Activated naive CD8-positive, alpha-beta T cell treated with anti-CD3 and anti-CD28 coated beads, Interleukin-2, amount 10 ng/mL, durations not matched to agents 7 days and 5 days (primary cell): ENCODE results near the gene YWHAE. TPM values are rescaled to one million over a fixed set of nuclear protein-coding genes. Genes with fewer than 3 reads are reported as not detected.
A peak's percentile ranks its signal among the peaks of the same experiment; 100 is the strongest.
"Not testable (repeated sequence)": the region's sequence is repeated elsewhere in the genome, so short reads cannot be mapped to it uniquely, and the experiment has no call there.

Source experiments
- ATAC-seq: fragments of 150-1000 bp; cut with Tn5 transposase; one replicate; pipeline ENCODE4 v1.10.0; 2021; ENCODE audit warnings: low read depth, moderate library complexity
- POLR2A ChIA-PET: fragments of 350-600 bp; sonication (Branson Sonifier 250); formaldehyde crosslinking; loops from one replicate; lab custom pipeline; 2021; ENCODE audit warnings: antibody characterized with exemption; lab: Charles Lee
- DNase-seq: peaks from one replicate; pipeline ENCODE4 v3.0.0; 2021
- H3K27ac Mint-ChIP-seq: one replicate; pipeline ENCODE4 v1.8.0; 2022; ENCODE audit warnings: mild to moderate bottlenecking, mixed read lengths
- H3K27me3 Mint-ChIP-seq: one replicate; pipeline ENCODE4 v1.8.0; 2022; ENCODE audit warnings: mild to moderate bottlenecking, moderate library complexity, mixed read lengths
- H3K36me3 Mint-ChIP-seq: one replicate; pipeline ENCODE4 v1.8.0; 2021; ENCODE audit warnings: mild to moderate bottlenecking, mixed read lengths
- H3K4me1 Mint-ChIP-seq: one replicate; pipeline ENCODE4 v1.8.0; 2021; ENCODE audit warnings: mixed read lengths
- H3K4me3 Mint-ChIP-seq: one replicate; pipeline ENCODE4 v1.8.0; 2022; ENCODE audit warnings: mild to moderate bottlenecking, moderate library complexity, mixed read lengths
- H3K9me3 Mint-ChIP-seq: one replicate; pipeline ENCODE4 v1.8.0; 2021; ENCODE audit warnings: mixed read lengths
- total RNA-seq, 2 experiments: library from RNA; stranded (reverse); gene quantifications; one replicate each; pipeline ENCODE4 v1.2.3, GENCODE V29; 2021

Gene YWHAE
- total RNA-seq, 2 experiments from 2014 or later: 272 to 287 TPM

DNA sequence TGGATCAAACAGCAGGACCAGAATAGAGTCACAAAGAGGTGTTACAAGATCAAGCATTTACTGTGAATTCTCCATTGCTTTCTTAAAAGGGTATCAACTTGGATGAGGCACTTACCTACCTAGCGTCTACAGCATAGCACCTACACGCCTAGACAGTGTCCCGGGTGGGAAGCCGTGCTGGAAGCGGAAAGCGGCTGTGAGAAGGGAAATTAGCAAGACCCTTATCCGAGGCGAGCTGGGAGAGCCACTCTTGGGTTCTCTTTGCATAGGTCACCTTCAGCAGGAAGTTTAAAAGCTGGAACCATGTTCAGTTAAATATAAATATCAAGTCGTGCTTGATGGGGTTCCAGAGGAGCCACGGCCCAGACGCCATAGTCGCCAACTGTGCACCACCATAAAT is 74.3 kb downstream of the YWHAE start:
- Mint-ChIP-seq H3K36me3 (no peaks in the 10 kb centered on the region), H3K27me3 (peaks cover 25% of the 10 kb centered on the region), H3K4me3 (no peak overlapping the region), H3K4me1 (no peaks in the 10 kb centered on the region), H3K9me3 (no peaks in the 10 kb centered on the region), H3K27ac (no peak overlapping the region)
- ATAC-seq (no peak), DNase-seq (no peak)
- POLR2A ChIA-PET: interaction anchor here (0.6 kb wide), 1 partner anchor 28 kb away, joined by 3 read pairs; no protein-coding TSS in a partner anchor

DNA sequence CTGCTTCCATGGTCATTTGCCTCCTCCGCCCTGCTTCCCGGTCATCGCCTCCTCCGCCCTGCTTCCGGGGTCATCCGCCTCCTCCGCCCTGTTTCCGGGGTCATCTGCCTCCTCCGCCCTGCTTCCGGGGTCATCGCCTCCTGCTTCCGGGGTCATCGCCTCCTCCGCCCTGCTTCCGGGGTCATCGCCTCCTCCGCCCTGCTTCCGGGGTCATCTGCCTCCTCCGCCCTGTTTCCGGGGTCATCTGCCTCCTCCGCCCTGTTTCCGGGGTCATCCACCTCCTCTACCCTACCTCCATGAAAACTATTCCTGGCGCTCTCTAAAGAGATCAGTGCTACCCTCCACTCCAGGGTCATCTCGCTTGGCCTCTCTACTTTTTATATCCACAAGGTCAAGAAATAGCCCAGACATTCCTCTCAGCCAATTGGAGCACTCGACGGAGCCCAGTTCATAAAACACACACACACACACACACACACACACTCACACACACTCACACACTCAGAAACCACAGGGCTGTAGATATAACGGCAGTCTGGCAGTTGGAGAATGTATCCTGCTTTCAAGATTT is 75.7 kb downstream of the YWHAE start:
- Mint-ChIP-seq H3K36me3 (no peaks in the 10 kb centered on the region), H3K9me3 (no peaks in the 10 kb centered on the region), H3K27ac (no peak overlapping the region), H3K4me3 (no peak overlapping the region), H3K4me1 (no peaks in the 10 kb centered on the region), H3K27me3 (peaks cover 25% of the 10 kb centered on the region)
- POLR2A ChIA-PET: no interaction called here
- no peak for DNase-seq
- no peak for ATAC-seq

DNA sequence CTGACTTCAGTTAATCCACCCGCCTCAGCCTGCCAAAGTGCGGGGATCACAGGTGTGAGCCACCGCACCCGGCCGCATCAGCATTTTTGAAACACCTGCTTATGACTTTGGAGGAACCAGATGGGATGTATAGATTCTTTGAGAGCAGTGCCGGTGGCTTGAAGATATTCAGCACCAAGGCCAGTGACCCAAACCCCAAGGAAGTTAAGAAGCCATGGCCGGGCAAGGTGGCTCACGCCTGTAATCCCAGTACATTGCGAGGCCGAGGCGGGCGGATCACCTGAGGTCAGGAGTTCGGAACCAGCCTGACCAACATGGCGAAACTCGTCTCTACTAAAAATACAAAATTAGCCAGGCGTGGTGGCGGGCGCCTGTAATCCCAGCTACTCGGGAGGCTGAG is 76.7 kb downstream of the YWHAE start:
- H3K27me3 Mint-ChIP-seq: peaks cover 25% of the 10 kb centered on the region
- no peaks in the 10 kb centered on the region for H3K9me3 Mint-ChIP-seq
- H3K4me1 Mint-ChIP-seq: no peaks in the 10 kb centered on the region
- H3K4me3 Mint-ChIP-seq: no peak overlapping the region
- no peaks in the 10 kb centered on the region for H3K36me3 Mint-ChIP-seq
- no peak overlapping the region for H3K27ac Mint-ChIP-seq
- ATAC-seq (no peak), DNase-seq (no peak)
- POLR2A ChIA-PET: no interaction called here

DNA sequence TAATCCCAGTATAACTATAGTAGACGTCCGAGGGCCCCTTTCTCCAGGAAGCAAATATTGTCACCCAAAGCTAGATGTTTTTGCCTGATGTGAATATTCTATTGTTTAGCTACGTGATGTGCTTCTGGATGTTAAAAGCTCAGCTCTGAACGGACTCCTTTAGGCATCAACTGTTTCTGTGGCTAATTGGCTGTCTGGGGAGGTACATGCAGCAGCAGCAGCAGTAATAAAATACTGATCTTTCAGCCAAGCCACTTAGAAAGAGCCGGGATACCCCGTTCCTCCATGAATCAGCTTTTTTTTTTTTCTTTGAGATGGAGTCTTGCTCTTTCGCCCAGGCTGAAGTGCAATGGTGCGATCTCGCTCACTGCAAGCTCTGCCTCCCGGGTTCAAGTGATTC is 77.5 kb downstream of the YWHAE start:
- Mint-ChIP-seq H3K4me3 (no peak overlapping the region), H3K27me3 (peaks cover 25% of the 10 kb centered on the region), H3K4me1 (no peaks in the 10 kb centered on the region), H3K9me3 (no peaks in the 10 kb centered on the region), H3K36me3 (no peaks in the 10 kb centered on the region), H3K27ac (no peak overlapping the region)
- POLR2A ChIA-PET: no interaction called here
- ATAC-seq: no peak
- no peak for DNase-seq

DNA sequence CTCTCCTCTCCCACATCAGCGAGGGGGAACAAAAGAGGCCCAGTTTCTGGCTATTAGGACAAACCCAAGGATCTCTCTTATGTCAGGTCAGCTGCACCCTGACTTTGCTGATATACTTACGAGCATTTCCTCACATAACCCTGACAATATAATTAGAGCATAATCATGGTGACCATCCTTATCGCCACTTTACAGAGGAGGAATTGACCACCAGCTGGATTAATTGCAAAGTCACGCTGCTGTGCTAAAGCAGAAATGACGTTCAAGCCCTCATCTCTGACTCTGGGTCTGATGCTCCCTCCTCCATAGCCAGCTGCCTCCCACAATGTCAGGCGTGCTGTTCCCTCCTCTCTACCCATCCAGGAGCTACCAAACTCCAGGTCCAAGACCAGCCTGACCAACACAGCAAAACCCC is 78.0 kb downstream of the YWHAE start:
- no peak for ATAC-seq
- Mint-ChIP-seq H3K27me3 (peaks cover 25% of the 10 kb centered on the region), H3K9me3 (no peaks in the 10 kb centered on the region), H3K27ac (no peak overlapping the region), H3K4me1 (no peaks in the 10 kb centered on the region), H3K36me3 (no peaks in the 10 kb centered on the region), H3K4me3 (no peak overlapping the region)
- POLR2A ChIA-PET: interaction anchor here (1.2 kb wide), 1 partner anchor 28 kb away, joined by 3 read pairs; no protein-coding TSS in a partner anchor
- no peak for DNase-seq

DNA sequence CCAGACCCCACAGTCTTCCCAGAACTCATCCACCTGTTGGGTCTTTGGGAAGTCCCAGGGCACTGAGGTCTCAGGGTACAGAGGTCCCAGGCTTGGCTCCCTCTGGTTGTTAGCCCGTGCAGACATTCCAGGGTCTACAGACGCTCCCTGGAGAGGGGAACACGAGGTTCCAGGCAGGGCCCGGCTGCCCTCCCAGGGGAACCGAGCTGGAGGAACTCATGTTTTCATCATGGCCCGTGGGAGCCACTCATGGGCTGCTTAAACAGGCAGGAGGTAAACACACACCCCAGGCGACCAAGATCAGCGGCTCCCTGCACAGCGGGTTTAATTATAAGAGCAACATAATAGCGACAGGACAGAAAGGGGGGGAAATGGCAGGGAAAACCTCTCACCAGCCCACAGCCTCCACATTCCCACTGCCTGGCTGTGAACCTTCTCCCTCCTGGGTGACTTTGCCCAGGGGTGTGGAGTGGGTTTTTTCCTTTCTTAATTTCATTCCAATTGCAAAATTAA is 84.1 kb downstream of the YWHAE start:
- H3K9me3 Mint-ChIP-seq: no peaks in the 10 kb centered on the region
- ATAC-seq (no peak), DNase-seq (no peak)
- peaks cover 17% of the 10 kb centered on the region for H3K27me3 Mint-ChIP-seq
- H3K4me1 Mint-ChIP-seq: no peaks in the 10 kb centered on the region
- no peaks in the 10 kb centered on the region for H3K36me3 Mint-ChIP-seq
- no peak overlapping the region for H3K27ac Mint-ChIP-seq
- no peak overlapping the region for H3K4me3 Mint-ChIP-seq
- POLR2A ChIA-PET: no interaction called here

DNA sequence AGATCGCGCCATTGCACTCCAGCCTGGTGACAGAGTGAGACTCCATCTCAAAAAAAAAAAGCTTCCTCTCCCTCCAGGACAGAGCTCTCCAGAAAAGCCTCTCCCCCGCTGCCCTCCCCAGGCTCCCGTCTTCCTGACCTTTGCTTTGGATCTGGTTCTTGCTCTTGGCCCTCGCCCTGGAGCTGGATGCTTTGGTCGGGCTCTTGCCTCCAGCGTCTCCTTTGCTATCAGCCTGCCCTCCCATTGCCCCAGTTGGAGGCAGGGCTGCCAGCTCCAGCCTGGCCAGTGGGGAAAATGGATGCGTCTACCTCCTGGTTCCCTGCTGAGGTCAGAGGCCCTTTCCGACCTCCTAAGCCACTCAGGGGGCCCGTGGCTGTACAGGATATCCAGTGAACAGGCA is 84.6 kb downstream of the YWHAE start:
- ATAC-seq (no peak), DNase-seq (no peak)
- H3K4me1 Mint-ChIP-seq: no peaks in the 10 kb centered on the region
- POLR2A ChIA-PET: no interaction called here
- peaks cover 15% of the 10 kb centered on the region for H3K27me3 Mint-ChIP-seq
- H3K9me3 Mint-ChIP-seq: no peaks in the 10 kb centered on the region
- no peak overlapping the region for H3K27ac Mint-ChIP-seq
- H3K36me3 Mint-ChIP-seq: no peaks in the 10 kb centered on the region
- no peak overlapping the region for H3K4me3 Mint-ChIP-seq

DNA sequence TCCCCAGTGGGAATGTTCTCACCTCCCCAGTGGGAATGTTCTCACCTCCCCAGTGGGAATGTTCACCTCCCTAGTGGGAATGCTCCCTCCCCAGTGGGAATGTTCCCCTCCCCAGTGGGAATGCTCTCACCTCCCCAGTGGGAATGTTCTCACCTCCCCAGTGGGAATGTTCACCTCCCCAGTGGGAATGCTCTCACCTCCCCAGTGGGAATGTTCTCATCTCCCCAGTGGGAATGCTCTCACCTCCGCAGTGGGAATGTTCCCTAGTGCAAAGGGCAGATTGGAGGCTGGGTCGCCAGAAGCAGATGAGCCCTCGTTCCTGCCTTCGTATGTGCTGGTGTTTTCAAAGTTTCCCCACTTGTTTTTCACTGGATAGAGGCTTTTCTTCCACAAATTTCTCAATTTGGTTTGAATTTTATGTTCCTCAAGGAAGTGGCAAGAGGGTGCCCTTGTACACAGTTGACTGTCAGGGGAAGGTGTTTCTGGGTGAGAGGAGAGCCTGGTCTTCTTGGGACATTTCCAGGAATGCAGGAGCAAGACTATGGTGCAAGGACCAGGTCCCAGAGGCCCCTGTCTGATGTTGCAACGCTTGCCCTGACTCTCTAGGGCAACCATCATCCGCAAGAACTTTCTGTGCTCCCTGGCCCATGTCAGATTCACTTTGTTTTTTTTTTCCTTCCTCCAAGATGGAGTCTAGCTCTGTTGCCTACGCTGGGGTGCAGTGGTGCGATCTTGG is 86.6 kb downstream of the YWHAE start:
- POLR2A ChIA-PET: no interaction called here
- Mint-ChIP-seq H3K27ac (no peak overlapping the region), H3K27me3 (peaks cover 12% of the 10 kb centered on the region), H3K4me1 (no peaks in the 10 kb centered on the region), H3K36me3 (no peaks in the 10 kb centered on the region), H3K9me3 (no peaks in the 10 kb centered on the region), H3K4me3 (no peak overlapping the region)
- DNase-seq (no peak), ATAC-seq (no peak)

DNA sequence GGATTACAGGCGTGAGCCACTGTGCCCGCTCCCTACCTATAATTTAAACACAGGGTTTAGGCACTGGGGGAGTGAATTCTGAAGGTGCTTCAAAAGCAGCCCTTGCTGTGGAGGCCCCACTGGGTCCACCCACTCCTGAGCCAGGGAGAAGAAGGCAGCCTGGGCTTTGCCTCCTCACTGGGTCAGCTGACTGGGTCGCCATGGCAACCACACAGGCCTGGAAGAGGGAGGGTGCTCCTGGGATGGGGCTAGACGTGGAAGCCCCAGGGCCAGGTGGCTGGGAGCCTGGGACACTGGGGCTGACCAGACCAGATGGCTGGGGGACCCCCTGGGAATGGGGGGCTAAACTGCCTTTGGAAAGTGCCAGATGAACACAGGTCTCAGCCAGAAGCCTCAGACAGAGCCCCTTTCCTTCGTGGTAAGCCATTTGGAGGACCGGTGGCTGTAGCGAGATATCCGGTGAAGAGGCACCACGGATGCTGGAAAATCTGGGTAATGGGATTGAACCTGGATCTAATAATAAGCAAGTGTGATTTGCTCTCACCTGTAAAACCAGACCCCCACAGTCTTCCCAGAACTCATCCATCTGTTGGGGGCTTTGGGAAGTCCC is 87.7 kb downstream of the YWHAE start:
- POLR2A ChIA-PET: no interaction called here
- DNase-seq: no peak
- H3K27me3 Mint-ChIP-seq: peaks cover 17% of the 10 kb centered on the region

DNA sequence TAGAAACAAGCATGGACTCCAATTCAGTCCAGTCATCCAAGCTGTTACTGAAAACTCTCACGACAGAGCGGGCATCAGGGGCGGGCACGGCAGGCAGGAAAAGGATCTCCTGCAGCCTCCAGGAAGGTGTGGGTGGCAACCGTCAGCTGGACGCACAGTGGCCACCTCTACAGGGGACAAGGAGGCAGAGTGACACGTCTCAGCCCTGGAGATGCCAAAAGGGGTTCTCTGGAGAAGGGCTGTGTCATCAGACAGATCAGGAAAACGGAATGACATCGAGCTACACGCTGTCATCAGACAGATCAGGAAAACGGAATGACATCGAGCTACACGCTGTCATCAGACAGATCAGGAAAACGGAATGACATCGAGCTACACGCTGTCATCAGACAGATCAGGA is 92.2 kb downstream of the YWHAE start:
- not testable (repeated sequence) for ATAC-seq, H3K4me1 Mint-ChIP-seq, H3K27ac Mint-ChIP-seq, H3K9me3 Mint-ChIP-seq, H3K4me3 Mint-ChIP-seq, H3K36me3 Mint-ChIP-seq, DNase-seq
- peaks cover 22% of the 10 kb centered on the region for H3K27me3 Mint-ChIP-seq
- POLR2A ChIA-PET: interaction anchor here (0.8 kb wide), 1 partner anchor 531 kb away, joined by 3 read pairs; no protein-coding TSS in a partner anchor

More for the DNA sequence above, 87.7 kb downstream of the YWHAE start:
- Mint-ChIP-seq H3K4me3 (no peak overlapping the region), H3K4me1 (no peaks in the 10 kb centered on the region), H3K36me3 (no peaks in the 10 kb centered on the region), H3K27ac (no peak overlapping the region), H3K9me3 (no peaks in the 10 kb centered on the region)
- ATAC-seq: peak; percentile 36

DNA sequence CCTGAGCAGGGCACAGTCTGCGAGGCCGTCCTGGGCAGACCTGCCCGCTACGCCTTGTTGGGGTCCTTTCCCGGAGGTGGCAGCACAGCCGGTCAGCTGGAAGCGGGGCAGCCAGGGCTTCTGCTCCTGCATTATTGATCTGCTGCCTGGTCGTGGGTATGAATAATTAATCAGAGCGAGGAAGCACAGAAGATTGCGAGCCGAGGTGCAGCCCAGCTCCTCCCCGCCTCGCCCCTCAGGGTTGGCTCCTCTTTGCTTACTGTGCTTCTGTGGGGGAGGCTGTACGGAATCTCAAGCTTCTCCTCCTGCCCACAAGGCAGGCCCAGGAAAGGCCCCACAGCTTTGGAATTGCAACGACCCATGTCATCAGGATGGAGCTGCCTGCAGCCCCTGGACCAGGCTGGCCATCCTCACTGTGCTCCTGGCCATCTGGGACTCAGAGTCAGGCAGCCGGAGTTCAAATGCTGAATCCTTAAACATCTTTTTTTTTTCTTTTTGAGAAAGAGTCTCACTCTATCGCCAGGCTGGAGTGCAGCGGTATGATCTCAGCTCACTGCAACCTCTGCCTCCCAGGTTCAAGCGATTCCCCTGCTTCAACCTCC is 95.0 kb downstream of the YWHAE start:
- Mint-ChIP-seq H3K27me3 (peaks cover 22% of the 10 kb centered on the region), H3K4me3 (no peak overlapping the region), H3K9me3 (no peaks in the 10 kb centered on the region), H3K27ac (no peak overlapping the region), H3K4me1 (peaks cover 6% of the 10 kb centered on the region), H3K36me3 (no peaks in the 10 kb centered on the region)
- POLR2A ChIA-PET: no interaction called here
- ATAC-seq: no peak
- no peak for DNase-seq

DNA sequence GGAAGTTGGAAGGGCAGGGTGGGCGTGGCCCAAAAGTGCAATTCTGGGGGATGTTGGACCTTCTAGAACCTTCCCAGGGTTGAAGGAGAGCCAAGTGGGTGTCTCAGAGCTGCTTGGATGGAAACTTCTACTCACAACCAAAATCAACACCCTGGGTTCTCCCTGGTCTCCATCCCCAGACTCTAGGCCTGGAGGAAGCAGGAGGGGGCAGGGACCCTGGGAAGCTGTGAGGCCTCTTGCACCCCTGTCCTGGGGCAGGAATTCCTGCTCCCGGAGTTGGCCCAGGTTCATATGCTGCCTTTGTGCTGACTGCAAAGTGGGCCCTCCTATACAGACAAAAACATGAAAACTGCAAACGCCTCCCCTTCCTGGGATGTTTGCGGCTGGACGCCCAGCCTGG is 95.5 kb downstream of the YWHAE start:
- Mint-ChIP-seq H3K4me3 (no peak overlapping the region), H3K9me3 (no peaks in the 10 kb centered on the region), H3K4me1 (peaks cover 6% of the 10 kb centered on the region), H3K27ac (no peak overlapping the region), H3K36me3 (no peaks in the 10 kb centered on the region), H3K27me3 (peaks cover 22% of the 10 kb centered on the region)
- POLR2A ChIA-PET: no interaction called here
- ATAC-seq (no peak), DNase-seq (no peak)

DNA sequence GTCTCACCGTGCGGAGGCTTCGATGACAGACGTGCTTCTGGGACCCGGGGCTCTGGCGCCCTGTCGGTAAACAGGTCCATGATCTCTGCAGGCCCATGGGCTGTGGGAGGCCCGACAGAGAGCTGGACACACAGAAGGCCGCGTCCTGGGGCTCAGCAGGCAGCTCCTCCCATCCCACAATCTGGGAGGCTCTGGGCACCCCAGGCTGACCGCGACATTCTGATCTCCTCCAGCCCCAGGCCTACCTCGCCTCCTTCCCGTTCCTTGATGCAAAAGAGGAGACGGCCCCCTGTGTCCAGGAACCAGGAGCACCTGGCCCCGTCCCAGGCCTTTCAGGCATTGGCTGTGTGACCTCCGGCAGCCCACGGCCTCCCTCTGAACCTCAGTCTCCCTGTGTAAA is 97.3 kb downstream of the YWHAE start:
- Mint-ChIP-seq H3K27ac (no peak overlapping the region), H3K9me3 (no peaks in the 10 kb centered on the region), H3K4me3 (no peak overlapping the region), H3K4me1 (peaks cover 16% of the 10 kb centered on the region), H3K27me3 (peaks cover 24% of the 10 kb centered on the region), H3K36me3 (no peaks in the 10 kb centered on the region)
- DNase-seq (no peak), ATAC-seq (no peak)
- POLR2A ChIA-PET: no interaction called here
